ENCODE results near the gene MXD4. TPM values are rescaled to one million over a fixed set of nuclear protein-coding genes. Genes with fewer than 3 reads are reported as not detected.

The MXD4 gene
- total RNA-seq, 1 experiment from 2014 or later = 46.8 TPM

DNA sequence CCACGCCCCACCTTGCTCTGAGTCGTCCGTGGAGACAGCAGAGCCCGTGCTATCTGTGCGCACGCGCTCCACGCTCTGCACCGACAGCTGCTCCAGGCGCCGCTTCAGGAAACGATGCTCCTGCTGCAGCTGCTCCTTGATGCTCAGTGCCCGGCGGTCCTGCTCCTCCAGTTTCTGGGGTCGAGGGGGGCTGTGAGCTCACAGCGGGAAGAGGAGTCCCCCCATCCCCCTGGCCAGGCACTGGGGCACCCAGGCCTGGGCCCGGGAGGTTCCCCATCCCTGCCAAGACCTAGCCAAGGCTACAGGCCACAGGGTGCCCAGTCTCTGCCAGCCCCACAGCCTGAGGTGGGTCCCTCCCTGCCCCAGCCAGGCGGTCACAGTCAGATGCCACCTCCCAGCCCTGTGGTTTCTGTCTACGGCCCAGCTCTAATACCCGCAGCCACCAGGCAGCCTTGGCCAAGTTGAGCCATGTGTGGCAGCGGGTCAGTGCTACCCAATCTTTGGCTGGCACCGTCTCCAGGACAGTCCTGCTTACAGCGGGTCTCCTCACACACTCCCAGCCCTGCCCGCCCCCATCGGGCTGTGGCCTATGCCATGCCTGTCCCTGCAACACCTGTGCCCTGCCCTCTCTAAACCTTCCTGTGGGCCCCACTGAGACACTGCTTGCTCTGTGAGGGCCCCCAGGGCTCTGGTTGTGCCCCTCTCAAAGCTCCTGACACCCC is 10.7 kb downstream of the MXD4 start:
- DNase-seq (ENCODE audit: low spot score) = no peak

DNA sequence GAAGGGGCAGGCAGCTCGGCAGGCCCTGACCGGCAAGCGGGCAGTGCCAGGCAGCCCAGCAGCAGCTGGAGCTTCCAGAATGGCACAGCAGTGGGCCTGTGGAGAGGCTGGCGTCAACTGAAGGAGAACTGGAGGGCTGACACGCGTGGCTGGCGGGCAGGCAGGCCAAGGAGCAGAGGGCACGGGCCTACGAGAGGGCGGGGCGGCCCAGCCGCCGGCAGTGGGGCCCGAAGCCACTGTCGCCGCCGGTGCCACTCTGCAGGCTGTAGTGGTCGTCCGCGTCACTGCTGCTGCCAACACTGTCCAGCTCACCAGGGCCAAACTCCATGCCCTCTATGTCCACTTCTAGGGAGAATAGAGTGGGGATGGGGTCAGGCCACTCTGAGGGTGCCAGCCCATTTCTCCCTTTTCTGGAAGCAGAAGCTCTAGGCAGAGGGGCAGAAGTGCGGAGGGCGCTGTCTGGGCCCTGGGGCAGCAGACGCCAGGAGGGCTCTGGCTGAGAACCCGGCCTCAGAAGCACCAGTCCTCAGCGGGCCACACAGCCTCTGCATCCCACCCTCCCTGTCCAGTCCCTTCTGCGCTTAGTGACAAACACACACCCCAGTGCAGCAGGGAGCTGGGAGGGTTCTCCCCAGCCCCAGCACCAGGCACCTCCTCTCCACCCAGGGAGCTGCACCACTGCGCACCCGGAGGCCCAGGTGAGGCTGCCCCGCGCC is 11.4 kb downstream of the MXD4 start:
- DNase-seq (ENCODE audit: low spot score) = no peak

DNA sequence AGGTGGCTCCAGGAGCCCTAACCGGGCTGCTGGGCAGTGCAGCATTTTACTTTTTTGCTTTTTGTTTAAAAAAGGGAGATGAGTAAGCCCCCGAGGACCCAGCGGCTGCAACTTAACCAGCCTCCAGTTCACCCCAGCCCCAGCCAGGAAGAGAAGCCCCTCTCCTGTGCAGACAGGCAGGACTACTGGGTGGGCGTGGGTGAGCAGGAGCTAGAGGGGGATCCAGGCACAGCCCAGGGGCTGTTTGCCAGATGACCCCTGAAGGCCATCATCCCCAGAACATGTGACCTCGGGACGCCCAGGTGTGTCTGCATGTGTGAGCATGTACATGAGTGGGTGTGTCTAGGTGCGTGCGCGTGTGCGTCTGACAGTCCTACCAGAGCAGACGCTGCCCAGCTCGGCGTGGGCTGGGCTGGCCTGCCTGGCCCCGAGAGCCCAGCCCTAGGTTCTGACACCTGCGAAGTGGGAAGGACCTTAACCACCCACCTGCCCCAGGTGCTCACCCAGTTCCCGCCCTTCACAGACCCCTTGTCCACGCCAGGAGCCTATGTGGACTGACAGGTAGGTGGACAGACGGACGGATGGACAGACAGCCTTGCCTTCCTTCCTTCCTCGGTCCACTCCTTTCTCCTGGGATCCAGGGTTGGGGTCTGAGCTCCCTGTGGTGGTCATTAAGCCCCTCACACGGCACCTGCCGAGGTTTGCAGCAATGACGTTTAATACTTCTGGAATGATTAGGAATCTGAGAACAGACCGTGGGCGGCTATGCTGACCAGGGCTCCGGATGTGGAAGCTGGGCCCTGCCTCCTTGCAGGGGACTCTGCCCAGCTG is 12.2 kb downstream of the MXD4 start:
- DNase-seq (ENCODE audit: low spot score) = no peak

DNA sequence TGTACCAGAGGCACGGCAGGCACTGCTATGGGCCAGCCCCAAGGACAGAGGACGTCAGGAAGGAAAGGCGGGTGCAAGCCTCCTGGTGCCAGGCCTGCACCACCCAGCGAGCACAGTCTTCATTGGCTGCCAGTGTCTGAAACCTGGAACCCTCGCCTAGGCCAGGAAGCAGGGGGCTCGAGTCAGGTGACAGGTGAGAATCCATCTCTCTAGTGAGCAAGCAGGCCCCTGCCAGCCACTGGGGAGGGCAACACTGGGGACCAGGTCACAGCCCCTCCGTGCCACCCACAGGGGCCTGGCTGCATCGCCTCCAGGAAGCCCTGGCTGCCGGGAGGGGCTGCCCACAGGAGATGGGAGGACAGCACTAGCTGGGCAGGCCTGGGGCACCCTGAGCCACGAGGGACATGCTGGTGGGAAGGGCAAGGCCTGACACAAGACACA is 13.1 kb downstream of the MXD4 start:
- DNase-seq (ENCODE audit: low spot score) = no peak

DNA sequence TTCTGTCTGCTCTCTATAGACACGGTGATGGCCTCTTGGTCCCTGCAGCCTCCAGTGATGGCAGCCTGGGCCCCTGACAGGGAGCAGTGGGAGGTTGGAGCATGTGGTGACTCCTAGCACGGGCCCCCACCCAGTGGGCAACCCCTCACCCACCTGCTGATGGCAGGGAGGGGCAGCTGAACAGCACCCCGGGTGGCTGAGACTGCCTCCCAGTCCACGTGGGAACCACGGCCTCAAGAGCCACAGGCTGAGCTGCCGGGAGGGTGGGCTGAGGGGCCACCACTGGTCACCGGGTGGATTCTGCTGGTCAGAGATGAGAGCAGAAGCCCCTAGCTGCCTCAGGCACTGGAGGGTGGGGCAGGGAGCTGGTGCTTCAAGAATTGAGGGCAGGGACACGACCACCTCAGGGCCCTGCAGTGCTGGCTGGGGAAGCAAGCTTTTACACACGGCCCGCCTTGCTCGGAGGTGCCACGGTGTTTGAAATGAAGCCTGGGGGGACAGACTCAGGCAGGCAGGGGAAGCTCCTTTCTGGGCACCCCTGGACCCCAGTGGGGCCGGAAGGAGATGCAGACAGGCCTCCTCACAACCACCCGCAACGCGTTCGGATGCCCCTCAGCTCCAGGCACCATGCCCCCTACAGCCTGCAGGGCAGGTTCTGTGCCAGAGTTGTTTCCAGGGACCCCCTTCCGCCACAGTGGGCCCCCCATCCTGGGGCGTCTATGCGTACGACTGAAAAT is 13.7 kb downstream of the MXD4 start:
- DNase-seq (ENCODE audit: low spot score) = no peak

DNA sequence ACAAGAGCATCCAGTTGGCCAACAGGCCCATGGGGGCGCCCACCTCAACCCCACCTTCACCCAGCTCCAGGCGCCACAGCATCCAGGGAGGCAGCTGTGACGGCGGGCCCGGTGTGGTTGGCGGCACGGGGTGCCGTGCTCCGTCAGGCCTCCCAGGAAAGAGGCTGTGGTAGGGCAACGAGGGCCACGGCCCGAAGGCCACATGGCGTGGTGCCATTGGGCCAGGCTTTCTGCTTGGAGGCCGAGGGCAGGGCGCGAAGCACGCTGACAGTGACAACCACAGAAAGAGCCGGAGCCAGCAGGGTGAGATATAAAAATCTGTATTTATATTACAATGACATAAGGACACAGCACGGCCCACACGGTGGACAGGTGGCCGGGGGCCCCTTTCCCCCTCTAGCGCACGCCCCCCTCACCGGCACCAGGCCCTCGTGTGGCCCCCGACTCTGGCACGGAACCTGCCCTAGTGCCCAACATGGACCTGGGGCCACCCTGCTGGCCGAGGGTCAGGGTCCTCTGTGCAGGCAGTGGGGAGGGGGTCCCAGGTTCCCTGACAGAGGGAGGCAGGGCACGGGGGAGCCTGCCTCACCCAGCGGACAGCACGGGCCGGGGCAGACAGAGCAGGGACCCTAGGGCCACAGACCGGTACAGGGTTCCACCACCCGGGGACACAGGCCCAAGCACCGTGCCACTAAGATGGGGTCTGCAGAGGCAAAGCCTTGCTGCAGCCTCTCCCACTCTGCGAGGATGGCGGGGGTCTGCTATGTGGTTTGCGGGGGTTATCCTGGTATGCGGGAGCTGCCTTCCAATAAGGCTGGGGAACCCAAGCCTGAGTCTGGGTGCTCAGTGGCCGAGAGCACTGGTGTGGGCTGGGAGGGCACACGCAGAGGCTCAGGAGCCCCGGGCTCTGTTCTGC is 14.5 kb downstream of the MXD4 start:
- DNase-seq (ENCODE audit: low spot score) = no peak

DNA sequence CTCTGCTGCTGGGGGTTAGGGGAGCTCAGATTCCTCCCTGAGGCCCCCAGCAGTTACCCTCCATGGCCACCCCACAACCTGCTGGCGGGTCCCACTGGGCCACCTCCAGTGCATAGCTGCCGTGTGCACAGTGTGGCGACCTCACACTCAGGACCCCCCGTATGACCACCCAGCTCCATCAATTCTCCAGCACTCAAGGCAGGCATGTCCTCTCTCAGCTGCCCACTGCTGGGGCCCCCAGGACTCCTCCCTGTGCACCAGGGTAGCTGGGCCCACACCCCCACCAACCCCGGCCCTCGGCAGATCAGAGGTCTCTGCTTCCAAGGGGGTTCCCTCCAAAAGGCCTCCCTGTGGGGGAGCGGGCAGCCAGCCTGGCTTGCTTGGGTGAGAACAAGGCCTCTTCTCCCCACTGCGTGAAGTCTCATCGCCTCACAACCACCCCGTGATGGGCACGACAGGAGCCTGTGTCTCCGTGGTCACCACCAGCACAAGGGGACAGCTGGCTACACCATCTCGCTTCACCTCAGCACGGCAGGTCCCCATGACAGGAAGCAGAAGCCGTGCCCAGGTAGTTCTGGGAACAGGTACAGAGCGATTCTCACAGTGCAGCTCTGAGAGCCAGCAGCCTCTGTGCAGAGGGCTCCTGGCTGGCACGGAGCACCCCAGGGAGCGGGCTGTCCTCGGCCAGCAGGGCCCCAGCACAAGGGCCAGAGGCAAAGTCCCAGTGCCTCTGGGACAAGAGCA is 15.4 kb downstream of the MXD4 start:
- DNase-seq (ENCODE audit: low spot score) = no peak

DNA sequence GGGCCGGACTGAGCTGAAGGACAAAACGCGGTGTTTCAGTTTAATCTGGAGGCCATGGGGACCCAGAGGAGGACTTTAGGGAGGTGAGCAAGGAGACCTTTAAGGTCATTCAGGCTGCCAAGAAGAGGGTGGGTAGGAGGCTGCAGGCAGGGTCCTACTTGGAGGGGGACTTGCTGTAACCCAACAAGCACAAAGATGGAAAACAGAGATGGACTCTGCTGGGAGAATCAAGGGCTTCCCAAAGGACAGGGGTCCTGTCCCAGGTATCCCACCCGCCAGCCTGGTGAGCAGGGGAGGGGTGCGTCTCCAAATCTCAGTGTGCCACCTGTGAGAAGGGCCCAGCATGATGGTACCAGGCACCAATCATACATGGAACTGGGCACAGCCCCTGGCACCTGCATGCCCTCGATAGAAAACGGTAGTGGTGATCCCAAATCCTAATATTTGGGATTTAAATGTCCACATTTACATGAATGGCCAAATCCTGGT is 16.1 kb downstream of the MXD4 start:
- DNase-seq (ENCODE audit: low spot score) = no peak

DNA sequence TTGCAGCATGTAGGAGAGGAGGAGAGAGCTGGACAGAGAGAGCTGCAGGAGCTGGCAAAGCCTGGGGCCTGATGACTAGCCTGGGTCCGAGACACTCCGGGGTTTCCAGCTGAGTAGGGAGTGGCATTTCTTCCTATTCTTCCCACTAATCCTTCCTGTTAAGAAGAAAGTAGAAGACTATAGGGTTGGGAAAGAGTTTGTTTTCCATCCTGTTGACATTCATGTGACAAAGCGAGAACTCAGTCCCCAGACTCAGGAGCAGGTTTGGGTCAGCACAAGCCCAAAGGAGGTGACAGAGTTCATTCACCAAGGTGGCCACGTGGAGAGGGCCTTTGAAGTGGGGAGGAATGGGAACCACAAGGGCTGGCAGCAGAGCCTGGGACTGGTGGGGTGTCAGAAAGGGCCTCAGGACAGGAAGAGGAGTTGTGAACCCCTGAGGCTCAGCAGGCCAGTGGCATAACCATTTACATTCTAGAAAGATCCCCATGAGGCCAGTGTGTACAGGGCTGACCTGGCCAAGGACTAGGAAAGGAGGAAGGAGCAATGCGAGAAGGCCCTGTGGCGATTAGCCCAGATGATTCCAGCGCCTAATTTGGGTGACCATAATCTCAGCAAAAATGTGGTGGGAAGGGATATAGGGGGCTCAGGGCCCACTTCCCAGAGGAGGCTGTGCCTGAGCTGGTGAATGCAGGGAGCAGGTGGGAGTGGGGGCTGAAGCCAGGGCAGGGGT is 16.7 kb downstream of the MXD4 start:
- no peak for DNase-seq (ENCODE audit: low spot score)

DNA sequence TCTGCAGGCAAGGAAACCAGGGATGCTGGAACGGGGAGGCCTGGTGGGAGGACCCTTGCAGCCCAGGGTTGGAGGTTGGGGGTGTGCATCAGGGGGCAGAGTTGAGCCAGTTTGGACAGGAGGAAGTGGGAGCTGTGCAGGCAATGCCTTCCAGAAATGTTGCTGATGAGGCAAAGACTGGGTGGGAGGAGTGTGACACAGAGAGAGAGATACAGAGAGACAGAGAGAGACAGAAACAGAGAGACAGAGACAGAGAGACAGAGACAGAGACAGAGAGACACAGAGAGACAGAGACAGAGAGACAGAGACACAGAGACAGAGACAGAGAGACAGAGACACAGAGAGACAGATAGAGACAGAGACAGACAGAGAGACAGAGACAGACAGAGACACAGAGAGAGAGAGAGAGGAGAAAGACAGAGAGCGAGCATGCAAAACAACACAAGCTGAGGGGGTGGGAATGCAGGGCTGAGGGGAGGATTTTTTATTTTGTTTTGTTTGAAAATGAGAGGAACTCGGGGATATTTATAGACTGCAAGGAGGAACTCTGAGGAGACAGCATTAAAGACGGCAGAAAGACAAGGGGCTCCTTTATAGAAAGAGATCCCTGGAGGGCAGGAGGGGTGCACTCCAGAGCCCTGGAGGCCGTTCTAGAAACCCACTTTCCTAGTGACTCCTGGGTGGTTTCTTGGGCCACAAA is 18.1 kb downstream of the MXD4 start:
- no peak for DNase-seq (ENCODE audit: low spot score)

DNA sequence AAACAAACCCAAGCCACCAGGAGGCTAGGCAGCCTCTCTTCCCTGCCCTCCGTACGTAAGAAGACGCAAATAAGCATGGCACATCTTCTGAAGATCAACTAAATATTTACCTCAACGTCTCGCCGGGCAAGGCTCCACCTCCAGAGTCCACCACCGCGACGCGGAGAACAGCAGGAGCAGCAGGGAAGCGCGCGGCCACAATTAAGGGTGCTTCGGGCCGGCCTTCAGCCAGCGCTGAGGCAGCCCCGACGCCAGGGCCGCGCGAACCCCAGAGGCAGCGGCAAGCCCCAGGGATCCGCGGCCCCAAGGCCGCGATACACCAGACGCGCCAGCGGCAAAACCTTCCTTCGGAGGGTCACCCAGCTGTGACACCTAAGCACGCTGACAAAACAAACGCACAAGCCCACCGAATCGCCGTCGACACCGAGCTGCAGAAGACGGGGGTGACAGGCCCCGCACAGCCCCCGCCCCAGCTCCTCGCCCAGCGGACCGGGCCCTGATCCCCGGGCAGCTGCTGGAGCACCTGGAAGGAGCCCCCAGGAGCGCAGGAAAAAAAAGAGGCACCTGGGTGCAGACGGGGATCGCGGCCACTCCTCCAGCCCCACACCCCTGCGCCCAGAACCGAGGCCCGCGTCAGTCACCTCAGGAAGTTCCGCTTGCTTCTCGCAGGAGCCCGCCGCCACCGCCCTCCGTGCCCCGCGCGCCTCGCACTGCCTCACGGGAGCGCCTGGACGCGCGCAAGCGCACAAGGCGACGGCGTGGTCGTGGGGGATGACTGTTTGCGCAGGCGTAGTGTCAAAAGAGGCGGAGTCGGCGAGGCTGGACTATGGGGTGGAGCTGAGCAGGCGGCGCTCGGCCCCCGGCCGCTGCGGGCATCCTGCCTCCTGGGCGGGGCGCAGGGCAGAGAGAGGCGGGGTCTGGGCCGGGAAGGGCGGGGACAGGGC is 20.2 kb downstream of the MXD4 start, which contains the start of the genes HAUS3 and POLN:
TSS of gene HAUS3 (minus strand) at position 712 of the 944 bp plus-strand sequence. CDS start 1,175 bp downstream, outside the sequence.
TSS of gene POLN (minus strand) at position 712 of the 944 bp plus-strand sequence. CDS start 12,890 bp downstream, outside the sequence.
- peak; percentile 99 for DNase-seq (ENCODE audit: low spot score)

DNA sequence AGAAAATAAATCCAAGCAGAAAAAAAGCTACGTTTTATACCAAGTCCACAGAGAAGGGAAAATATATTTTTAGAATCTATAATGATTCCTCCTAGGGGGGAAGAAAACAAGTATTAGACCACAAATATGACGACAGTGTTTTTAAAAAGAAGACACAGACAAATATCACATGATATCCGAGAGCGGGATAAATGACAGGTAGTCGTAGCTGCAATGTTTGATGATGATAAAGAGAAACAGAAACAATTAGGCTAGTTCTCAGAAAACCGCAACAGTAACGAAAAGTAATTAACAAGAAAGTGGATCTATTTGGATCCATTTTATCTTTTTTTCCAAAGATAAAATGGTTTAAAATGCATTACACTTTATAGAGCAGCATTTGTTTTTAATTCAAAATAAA is 20.9 kb downstream of the MXD4 start:
- DNase-seq (ENCODE audit: low spot score) = no peak

DNA sequence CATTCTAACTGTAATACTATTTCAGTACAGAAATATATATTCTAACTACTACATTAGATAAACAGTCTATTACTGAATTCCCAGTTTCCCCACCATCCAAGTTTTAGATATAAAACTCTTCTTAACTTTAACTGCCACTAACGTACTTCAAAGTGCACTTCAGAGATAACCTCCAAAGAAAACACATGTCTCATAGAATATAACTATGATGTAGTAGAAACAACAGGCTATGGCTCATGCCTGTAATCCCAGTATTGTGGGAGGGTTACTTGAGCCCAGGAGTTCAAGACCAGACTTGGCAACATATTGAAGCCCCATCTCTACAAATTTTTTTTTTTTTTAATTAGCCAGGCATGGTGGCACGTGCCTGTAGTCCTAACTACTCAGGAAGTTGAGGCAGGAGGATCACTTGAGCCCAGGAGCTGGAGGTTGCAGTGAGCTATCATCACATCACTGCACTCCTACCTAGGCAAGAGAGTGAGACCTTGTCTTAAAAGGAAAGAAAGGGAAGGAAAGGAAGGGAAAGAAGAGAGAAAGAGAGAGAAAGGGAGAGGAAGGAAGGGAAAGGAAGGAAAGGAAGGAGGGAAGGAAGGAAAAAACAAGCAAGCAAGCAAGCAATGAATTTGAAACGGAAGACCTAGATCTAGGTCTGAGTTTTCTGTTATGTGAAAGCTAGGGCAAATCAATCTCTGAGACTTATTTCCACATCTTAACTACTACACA is 24.8 kb downstream of the MXD4 start:
- no peak for DNase-seq (ENCODE audit: low spot score)

DNA sequence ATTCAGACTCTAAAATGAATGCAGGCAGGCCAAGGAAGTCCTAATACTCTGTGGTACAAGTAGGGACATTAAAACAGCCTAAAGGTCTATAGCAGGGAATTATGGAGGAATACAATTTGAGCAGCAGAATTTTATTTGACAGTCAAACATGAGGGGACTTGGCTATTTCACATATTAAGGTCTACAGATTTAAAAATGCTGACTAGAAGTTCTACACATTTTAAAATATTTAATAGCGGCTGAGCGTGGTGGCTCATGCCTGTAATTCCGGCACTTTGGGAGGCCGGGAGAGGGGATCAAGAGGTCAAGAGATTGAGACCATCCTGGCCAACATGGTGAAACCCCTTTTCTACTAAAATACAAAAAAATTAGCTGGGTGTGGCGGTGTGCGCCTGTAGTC is 30.8 kb downstream of the MXD4 start:
- no peak for DNase-seq (ENCODE audit: low spot score)

DNA sequence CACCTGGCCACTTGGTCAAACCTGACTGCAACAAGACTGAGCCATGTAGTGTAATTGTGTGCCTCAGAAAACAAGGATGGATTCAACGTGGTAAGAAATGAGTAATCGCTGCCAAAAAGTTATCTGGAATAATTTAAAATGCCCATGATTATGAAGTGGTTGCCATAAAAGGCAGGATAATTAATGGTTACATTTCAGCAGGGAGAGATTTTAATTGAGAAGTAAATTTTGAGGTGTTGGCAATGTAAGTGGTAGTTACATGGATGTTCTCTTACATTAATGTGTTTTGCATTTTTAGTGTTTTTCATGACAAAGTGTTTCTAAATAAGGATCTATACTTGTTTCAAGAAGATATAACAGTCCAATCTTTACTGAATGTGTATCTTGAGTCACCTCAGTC is 35.6 kb downstream of the MXD4 start:
- no peak for DNase-seq (ENCODE audit: low spot score)

DNA sequence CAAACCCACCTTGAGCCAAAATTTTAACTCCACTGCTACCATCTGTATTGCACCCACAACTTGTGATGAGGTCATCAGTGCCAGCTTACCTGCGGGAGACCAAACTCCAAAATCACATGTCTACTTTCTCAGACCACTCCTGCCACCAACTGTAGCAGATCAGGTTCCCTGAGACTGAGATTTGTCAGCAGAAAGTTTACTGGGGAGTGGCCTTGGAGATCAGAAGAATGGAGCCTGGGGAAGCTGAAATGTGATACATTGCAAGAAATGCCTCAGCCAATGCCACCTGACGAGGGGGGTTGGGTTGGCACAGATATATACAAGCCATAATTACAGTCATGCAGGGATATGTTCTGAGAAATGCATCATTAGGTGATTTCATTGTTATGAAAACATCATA is 39.1 kb downstream of the MXD4 start:
- DNase-seq (ENCODE audit: low spot score) = no peak
